Naive B cell (primary cell): ENCODE results near the gene MFNG. TPM values are rescaled to one million over a fixed set of nuclear protein-coding genes. Genes with fewer than 3 reads are reported as not detected.

Source experiments
- ATAC-seq, 2 donors: fragments of 150-1000 bp; cut with Tn5 transposase; 2 replicates each; pipeline ENCODE4 v1.10.0; 2021; ENCODE audit warnings: low read depth in 2 of 2, mild to moderate bottlenecking in 2 of 2, moderate library complexity in 2 of 2
- DNase-seq: peaks from one replicate; pipeline ENCODE4 v3.0.0; 2022
- H3K27ac Mint-ChIP-seq, 6 donors: one replicate each; pipeline ENCODE4 v1.8.0; 2020 to 2022; ENCODE audit warnings: mild to moderate bottlenecking in 6 of 6, mixed read lengths in 6 of 6, moderate library complexity in 5 of 6, inconsistent platforms in 2 of 6
- H3K27me3 Mint-ChIP-seq, 3 donors: one replicate each; pipeline ENCODE4 v1.8.0; 2021 to 2022; ENCODE audit warnings: mixed read lengths in 3 of 3, mild to moderate bottlenecking in 1 of 3
- H3K36me3 Mint-ChIP-seq, 2 donors: one replicate each; pipeline ENCODE4 v1.8.0; 2020 to 2022; ENCODE audit warnings: mixed read lengths in 2 of 2, inconsistent platforms in 1 of 2, mild to moderate bottlenecking in 1 of 2
- H3K4me1 Mint-ChIP-seq, 3 donors: one replicate each; pipeline ENCODE4 v1.8.0; 2020 to 2022; ENCODE audit warnings: mixed read lengths in 3 of 3, inconsistent platforms in 1 of 3, mild to moderate bottlenecking in 1 of 3, moderate library complexity in 1 of 3
- H3K4me3 Mint-ChIP-seq, 8 donors: one replicate each; pipeline ENCODE4 v1.8.0; 2020 to 2022; ENCODE audit warnings: mild to moderate bottlenecking in 8 of 8, mixed read lengths in 8 of 8, moderate library complexity in 8 of 8, inconsistent platforms in 2 of 8
- H3K9me3 Mint-ChIP-seq, 7 donors: one replicate each; pipeline ENCODE4 v1.8.0; 2020 to 2022; ENCODE audit warnings: mixed read lengths in 7 of 7, mild to moderate bottlenecking in 5 of 7, inconsistent platforms in 2 of 7, moderate library complexity in 1 of 7
- polyA plus RNA-seq, 6 donors: library from polyadenylated mRNA; unstranded; fragments of 300-500 nt; fragmentation: Illumina TruSeq; gene quantifications; one replicate each; pipeline ENCODE4 v1.2.3, GENCODE V29; 2021; ENCODE audit warnings: low read depth in 6 of 6

Gene MFNG
- polyA plus RNA-seq, 6 donors from 2014 or later: 145 to 298 (median 186) TPM

DNA sequence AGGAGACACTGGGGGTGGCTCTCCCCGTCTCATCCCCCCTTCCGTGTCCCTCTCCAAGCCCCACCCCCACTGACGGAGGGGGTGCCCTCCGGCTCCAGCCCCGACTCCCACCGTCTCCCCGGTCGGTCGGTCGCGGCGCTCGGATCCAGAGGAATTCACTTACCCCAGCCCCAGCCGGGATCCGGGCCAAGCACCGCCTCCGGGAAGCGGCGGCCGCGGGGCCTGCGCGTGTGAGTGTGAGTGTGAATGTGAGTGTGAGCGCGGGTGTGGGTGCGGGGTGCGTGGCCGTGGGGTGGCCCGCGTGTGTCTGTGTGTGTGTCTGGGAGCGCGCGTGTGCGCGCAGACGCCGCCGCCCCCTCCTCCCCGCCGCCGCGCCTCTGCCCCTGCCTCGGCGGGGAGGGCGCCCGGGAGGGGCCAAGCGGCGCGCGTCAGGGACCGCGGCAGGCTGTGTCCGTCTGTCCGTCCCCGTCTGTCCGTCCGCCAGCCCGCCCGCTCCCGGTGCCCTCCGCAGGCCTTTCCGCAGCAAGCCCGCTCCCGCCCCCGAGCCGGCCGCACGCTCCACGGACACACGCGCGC, 59.0 kb downstream of the MFNG start, which contains the start of gene ELFN2:
ELFN2 (minus strand) TSS at position 345 of the 576 bp plus-strand sequence. CDS start 51,945 bp downstream, outside the sequence.
- Mint-ChIP-seq H3K9me3 (peaks cover 0 to 3% (median 0%) of the 10 kb centered on the region in 7 donors), H3K4me1 (peaks cover 4 to 31% (median 18%) of the 10 kb centered on the region in 3 donors), H3K36me3 (no peaks in the 10 kb centered on the region), H3K27me3 (peaks cover 50 to 82% (median 68%) of the 10 kb centered on the region in 3 donors), H3K4me3 (peak within 1 kb of the TSS; percentile 56 to 81 (median 72)), H3K27ac (peak within 1 kb of the TSS in 1 of 6 donors; percentile 76)
- ATAC-seq (peak in 1 of 2 donors; percentile 21), DNase-seq (no peak)

DNA sequence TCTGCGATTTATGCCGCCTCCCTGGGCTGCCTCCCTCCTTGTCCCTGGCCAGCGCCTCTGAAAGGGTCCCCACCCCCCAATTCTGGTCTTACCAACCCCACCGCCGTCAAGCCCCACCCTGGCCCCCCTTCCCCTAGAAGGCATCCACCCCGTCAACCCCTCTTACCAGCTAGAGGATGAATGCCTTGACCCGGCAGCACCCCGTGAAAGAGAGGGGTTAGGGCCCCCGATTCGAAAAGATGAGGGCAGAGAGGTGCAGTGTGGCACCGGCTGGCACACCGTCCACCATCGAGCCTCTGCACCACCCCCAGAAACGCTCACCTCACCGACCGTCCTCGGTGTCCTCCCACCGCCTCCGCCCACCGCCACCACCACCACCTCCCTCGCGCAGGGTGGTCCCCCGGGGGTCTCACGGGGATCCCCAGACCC, 59.5 kb downstream of the MFNG start:
- H3K9me3 Mint-ChIP-seq: no peaks in the 10 kb centered on the region
- peak overlapping the region in 1 of 6 donors; percentile 76 for H3K27ac Mint-ChIP-seq

DNA sequence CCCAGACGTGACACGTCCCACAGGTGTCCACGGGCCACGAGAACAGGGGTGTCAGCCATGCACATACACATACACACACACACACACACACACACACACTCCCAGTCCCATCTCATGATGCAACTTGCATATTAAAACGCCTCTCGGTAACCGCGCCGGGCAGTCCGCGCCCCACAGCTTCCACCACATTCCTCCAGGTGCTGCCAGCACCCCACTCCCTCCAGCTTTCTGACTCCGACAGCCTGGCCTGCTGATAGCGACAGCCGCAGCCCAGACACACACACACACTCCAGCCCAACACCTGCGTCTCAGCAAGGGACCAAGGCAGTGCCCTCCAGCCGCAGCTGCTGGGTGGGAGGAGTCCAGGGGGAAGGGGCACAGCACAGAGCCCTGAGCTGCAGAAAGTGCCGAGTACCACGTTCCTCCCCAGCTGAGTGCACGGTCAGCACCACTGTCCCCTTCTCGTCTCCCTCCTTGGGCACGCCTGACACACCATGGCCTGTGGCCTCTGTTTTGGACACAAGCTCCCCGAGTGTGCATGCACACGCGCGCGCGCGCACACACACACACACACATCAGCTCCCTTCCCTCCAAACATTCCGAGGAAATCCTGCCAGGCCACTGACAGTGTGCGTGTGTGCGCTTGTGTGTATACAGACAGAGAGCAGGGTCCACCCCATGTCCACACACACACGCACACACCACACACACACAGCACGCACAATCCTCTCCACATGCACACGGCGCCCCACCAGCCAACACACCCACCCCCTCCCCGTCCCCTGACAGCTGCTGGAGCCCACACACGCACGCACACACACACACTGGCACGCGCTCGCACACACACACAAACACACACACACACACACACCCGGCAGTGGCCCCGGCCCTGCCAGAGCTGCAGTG, 60.1 kb downstream of the MFNG start:
- peak overlapping the region in 3 of 6 donors; percentile 26 to 73 (median 64) for H3K27ac Mint-ChIP-seq
- peaks cover 4 to 34% (median 18%) of the 10 kb centered on the region in 3 donors for H3K4me1 Mint-ChIP-seq
- DNase-seq (no peak), ATAC-seq (peak; percentile 22 to 24)
- no peaks in the 10 kb centered on the region for H3K36me3 Mint-ChIP-seq
- peaks cover 50 to 82% (median 68%) of the 10 kb centered on the region in 3 donors for H3K27me3 Mint-ChIP-seq
- H3K4me3 Mint-ChIP-seq: peak overlapping the region in 6 of 8 donors; percentile 56 to 81 (median 73)
- H3K9me3 Mint-ChIP-seq: no peaks in the 10 kb centered on the region

More for the DNA sequence above, 59.5 kb downstream of the MFNG start:
- H3K27me3 Mint-ChIP-seq: peaks cover 50 to 82% (median 68%) of the 10 kb centered on the region in 3 donors
- peaks cover 4 to 31% (median 18%) of the 10 kb centered on the region in 3 donors for H3K4me1 Mint-ChIP-seq
- H3K4me3 Mint-ChIP-seq: peak overlapping the region in 7 of 8 donors; percentile 49 to 81 (median 72)
- ATAC-seq: peak in 1 of 2 donors; percentile 20
- no peak for DNase-seq
- no peaks in the 10 kb centered on the region for H3K36me3 Mint-ChIP-seq

DNA sequence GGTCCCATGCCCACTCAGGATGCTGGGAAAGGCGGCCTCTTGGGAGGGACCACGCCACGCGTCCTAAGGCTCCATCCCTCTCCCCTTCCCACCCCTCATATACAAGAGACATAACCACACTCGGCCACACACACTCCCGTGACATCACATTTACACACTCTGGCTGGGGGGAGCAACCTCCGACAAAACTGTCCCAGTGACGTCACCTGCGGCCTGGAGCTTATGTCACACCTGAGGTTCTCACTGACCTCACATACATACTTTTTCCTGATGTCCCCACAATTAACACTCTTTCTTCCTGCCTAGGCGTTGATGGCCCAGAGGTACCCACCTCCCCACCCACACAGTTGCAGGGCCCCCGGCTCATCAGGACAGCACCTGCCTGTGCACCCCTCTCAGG, 60.8 kb downstream of the MFNG start:
- peak overlapping the region in 4 of 8 donors; percentile 9 to 74 (median 58) for H3K4me3 Mint-ChIP-seq
- H3K36me3 Mint-ChIP-seq: no peaks in the 10 kb centered on the region
- no peak for DNase-seq
- H3K4me1 Mint-ChIP-seq: peaks cover 8 to 41% (median 23%) of the 10 kb centered on the region in 3 donors
- no peak for ATAC-seq
- peaks cover 51 to 82% (median 68%) of the 10 kb centered on the region in 3 donors for H3K27me3 Mint-ChIP-seq
- H3K9me3 Mint-ChIP-seq: no peaks in the 10 kb centered on the region
- peak overlapping the region in 2 of 6 donors; percentile 37 to 64 for H3K27ac Mint-ChIP-seq

DNA sequence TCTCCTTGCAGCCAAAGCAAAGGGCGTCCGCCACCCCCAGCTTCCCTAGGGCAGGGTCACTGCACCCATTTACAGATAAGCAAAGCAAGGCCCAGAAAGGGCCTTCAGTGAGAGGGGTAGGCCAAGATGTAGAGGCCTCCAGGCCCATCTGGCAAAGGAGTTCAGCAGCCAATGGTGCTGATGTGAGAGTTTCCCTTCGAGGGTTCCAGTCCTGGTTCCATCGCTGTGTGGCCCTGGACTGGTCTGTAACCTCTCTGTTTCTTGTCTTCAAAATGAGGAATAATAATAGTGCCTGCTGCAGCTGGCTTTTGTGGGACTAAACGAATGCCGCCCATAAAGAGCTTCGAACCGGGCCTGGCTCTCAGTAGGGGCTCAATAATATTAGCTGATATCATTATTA, 62.9 kb downstream of the MFNG start:
- Mint-ChIP-seq H3K9me3 (no peaks in the 10 kb centered on the region), H3K4me1 (peaks cover 19 to 44% (median 32%) of the 10 kb centered on the region in 3 donors), H3K27me3 (peaks cover 54 to 83% (median 72%) of the 10 kb centered on the region in 3 donors), H3K27ac (no peak overlapping the region), H3K4me3 (no peak overlapping the region), H3K36me3 (no peaks in the 10 kb centered on the region)
- DNase-seq: no peak
- no peak for ATAC-seq

DNA sequence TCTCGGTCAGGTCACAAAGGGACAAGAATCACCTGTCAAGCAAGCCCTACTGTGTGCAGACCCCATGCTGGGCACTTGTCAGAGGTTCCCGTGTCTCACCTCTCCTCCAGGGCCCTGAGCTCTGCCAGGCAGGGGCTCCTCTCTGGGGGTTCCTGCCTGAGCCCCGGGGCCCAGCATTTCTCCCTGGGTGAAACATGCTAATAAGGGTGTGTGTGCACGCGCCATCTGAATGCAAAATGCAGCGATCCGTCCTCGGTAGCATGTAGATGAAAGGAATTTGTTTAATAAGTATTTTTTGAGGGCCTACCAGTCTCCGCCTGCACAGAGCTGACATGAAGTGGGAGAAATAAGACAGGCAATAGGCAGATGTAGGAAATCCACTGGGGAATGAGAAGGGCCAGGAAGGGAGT, 64.7 kb downstream of the MFNG start:
- H3K27ac Mint-ChIP-seq: no peak overlapping the region
- H3K27me3 Mint-ChIP-seq: peaks cover 59 to 86% (median 78%) of the 10 kb centered on the region in 3 donors
- no peak for DNase-seq
- H3K36me3 Mint-ChIP-seq: no peaks in the 10 kb centered on the region
- no peaks in the 10 kb centered on the region for H3K9me3 Mint-ChIP-seq
- peaks cover 26 to 42% (median 31%) of the 10 kb centered on the region in 3 donors for H3K4me1 Mint-ChIP-seq
- ATAC-seq: no peak
- peak overlapping the region in 4 of 8 donors; percentile 1 to 89 (median 60) for H3K4me3 Mint-ChIP-seq

DNA sequence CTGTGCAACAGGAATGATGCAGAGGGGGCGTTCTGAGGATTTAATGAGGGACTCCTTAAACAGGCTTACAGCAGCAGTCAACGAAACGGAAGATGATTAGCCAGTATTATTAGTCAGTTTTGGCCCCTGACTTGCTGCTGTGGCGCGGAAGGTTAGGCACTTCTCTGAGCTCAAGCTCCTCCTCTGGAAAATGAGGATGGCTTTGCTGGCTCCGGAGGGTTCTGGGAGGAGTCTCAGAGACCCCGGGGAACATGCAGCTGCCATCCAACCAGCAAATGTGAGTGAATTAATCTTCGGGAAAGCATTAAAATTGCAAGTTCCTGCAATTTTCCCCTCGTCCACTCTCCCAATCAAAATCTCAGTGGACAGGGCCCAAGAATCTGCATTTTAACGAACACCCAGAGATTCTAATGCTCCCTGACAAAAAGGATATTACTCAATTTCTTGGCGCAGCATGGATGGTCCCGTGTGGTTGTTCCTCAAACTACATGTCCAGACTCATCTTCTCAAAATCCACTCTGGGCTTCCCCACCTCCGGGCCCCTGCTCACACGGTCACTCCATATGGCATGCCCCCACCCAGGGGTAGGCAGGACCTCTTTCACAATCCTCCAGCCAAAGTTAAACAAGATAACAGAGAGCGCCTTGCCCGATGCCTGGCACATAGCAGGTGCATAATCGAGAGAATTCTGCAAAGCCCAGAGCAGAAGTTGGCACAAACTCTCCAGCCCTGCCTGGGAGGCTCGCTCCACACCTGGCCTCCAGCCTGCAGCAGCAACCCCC, 65.3 kb downstream of the MFNG start:
- Mint-ChIP-seq H3K4me1 (peaks cover 30 to 42% (median 31%) of the 10 kb centered on the region in 3 donors), H3K27me3 (peaks cover 54 to 86% (median 78%) of the 10 kb centered on the region in 3 donors), H3K4me3 (peak overlapping the region; percentile 67 to 91 (median 89)), H3K36me3 (no peaks in the 10 kb centered on the region), H3K27ac (no peak overlapping the region), H3K9me3 (no peaks in the 10 kb centered on the region)
- no peak for ATAC-seq
- no peak for DNase-seq

DNA sequence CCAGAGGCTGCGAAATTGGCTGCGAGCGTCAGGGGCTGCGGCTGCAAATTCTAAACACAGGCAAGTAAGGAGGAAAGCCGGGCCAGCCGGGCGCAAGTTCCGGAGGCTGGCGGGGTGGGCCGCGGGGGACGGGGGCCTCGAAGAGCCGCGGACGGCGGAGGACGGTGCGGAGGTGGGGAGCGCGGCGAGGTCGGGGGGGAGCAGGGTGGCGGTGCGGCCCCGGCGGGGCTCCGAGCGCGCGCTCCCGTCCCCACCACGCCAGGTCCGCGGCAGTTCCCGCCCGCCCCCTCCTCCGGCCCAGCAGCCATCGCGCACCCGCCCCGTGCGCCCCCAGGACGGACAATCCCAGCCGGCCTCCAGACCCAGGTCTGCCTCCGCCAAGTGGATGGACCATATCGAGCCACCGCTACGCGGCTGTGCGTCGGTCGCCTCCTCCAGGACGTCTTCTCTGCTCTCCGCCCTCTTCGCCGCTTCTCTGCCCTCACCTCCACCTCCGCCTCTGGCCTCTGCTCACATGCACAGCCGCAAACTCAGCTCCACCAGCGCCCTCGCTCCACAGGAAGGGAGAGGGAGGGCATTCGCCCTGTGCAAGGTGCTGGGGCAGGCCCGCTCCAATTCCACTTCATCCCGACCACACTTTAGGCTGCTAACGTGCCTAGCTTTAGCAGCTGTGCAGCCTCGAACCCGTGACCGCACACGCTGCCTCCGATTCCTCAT, 66.1 kb downstream of the MFNG start:
- peak overlapping the region in 1 of 6 donors; percentile 53 for H3K27ac Mint-ChIP-seq
- no peaks in the 10 kb centered on the region for H3K36me3 Mint-ChIP-seq
- DNase-seq (no peak), ATAC-seq (peak; percentile 44 to 49)
- peak overlapping the region; percentile 67 to 91 (median 89) for H3K4me3 Mint-ChIP-seq
- no peaks in the 10 kb centered on the region for H3K9me3 Mint-ChIP-seq
- peaks cover 28 to 38% (median 32%) of the 10 kb centered on the region in 3 donors for H3K4me1 Mint-ChIP-seq
- H3K27me3 Mint-ChIP-seq: peaks cover 49 to 85% (median 76%) of the 10 kb centered on the region in 3 donors

DNA sequence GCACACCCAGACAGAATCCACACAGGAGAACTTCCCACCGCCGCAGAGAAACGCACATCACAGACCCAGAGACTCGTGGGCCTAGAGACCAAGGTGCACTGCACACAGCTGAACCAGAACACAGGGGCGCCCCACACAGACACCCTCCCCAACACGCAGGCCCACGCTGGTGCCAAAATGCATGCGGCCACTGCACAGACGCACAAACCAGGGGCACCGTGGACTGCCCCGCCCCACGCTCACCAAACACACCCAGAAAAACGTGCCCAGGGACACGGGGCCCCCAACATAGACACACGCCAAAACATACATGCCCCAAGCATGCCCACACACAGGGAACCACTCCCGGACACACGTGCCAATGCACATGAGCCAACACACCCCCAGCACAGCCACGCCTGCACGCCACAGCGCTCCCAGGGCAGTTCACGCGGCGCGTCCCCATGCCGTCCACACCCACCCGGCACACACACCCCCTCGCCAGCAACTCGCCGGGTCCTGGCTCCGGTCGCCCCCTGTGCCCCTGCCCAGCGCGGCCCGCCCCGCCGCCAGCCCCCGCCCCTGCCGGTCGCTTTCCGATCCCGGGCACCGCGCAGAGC, 66.7 kb downstream of the MFNG start:
- no peak for DNase-seq
- Mint-ChIP-seq H3K27ac (peak overlapping the region in 1 of 6 donors; percentile 21), H3K4me3 (peak overlapping the region; percentile 45 to 90 (median 84)), H3K27me3 (peaks cover 50 to 85% (median 77%) of the 10 kb centered on the region in 3 donors), H3K9me3 (no peaks in the 10 kb centered on the region), H3K4me1 (peaks cover 28 to 38% (median 32%) of the 10 kb centered on the region in 3 donors), H3K36me3 (no peaks in the 10 kb centered on the region)
- peak; percentile 44 to 55 for ATAC-seq
